ENCODE results near the gene SLCO2B1. TPM values are rescaled to one million over a fixed set of nuclear protein-coding genes. Genes with fewer than 3 reads are reported as not detected.

Gene SLCO2B1
- total and polyA plus RNA-seq, 2 experiments from 2014 or later = not detected

DNA sequence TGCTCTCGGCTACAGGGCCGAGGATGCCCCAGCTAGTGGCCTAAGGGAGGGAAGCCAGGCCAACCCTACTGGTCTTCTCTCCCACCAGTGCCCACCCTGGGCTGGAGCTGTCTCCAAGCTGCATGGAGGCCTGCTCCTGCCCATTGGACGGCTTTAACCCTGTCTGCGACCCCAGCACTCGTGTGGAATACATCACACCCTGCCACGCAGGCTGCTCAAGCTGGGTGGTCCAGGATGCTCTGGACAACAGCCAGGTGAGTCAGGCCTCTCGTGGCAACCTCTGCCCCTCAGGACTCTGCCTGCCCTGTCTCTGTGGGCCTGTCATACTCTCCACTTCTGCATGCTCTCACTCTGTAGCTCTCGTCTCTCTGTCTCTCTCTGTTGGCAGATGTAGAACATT lies 45.5 kb downstream of the SLCO2B1 start:
- no peaks in the 10 kb centered on the region for H3K9me3 Mint-ChIP-seq
- no peak overlapping the region for H3K27ac ChIP-seq (ENCODE audit: low read depth)
- no peak for TF ChIP-seq ZNF331 (CRISPR knock-in tag; IDR thresholded peaks at IDR 0.05; ENCODE audit: low read depth)
- no peak for TF ChIP-seq EZH2phosphoT487 (IDR thresholded peaks at IDR 0.05; ENCODE audit: unreplicated experiment)
- TF ChIP-seq, protein P1, sequence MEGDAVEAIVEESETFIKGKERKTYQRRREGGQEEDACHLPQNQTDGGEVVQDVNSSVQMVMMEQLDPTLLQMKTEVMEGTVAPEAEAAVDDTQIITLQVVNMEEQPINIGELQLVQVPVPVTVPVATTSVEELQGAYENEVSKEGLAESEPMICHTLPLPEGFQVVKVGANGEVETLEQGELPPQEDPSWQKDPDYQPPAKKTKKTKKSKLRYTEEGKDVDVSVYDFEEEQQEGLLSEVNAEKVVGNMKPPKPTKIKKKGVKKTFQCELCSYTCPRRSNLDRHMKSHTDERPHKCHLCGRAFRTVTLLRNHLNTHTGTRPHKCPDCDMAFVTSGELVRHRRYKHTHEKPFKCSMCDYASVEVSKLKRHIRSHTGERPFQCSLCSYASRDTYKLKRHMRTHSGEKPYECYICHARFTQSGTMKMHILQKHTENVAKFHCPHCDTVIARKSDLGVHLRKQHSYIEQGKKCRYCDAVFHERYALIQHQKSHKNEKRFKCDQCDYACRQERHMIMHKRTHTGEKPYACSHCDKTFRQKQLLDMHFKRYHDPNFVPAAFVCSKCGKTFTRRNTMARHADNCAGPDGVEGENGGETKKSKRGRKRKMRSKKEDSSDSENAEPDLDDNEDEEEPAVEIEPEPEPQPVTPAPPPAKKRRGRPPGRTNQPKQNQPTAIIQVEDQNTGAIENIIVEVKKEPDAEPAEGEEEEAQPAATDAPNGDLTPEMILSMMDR (conservative IDR thresholded peaks at IDR 0.05; ENCODE audit: low read depth in 2 of 2) = no peak
- no peak for TF ChIP-seq ZNF462 (CRISPR knock-in tag; IDR thresholded peaks at IDR 0.05)
- TF ChIP-seq POLR2AphosphoS5 (IDR thresholded peaks at IDR 0.05; ENCODE audit: low read depth) = no peak
- no peak for TF ChIP-seq CREB1 (CRISPR knock-in tag; IDR thresholded peaks at IDR 0.05; ENCODE audit: low read depth)
- TF ChIP-seq ZNF114 (CRISPR knock-in tag; IDR thresholded peaks at IDR 0.05) = no peak
- TF ChIP-seq REST (IDR thresholded peaks at IDR 0.05; ENCODE audit: unreplicated experiment) = no peak
- TF ChIP-seq EZH2 (IDR thresholded peaks at IDR 0.05; ENCODE audit: low read depth, unreplicated experiment) = no peak
- no peak for TF ChIP-seq ETS1 (IDR thresholded peaks at IDR 0.05)
- TF ChIP-seq NANOG (IDR thresholded peaks at IDR 0.05; ENCODE audit: borderline replicate concordance) = no peak
- no peak for TF ChIP-seq JUNB (IDR thresholded peaks at IDR 0.05; ENCODE audit: unreplicated experiment)
- no peak for TF ChIP-seq STAT1 (IDR thresholded peaks at IDR 0.05; ENCODE audit: unreplicated experiment)
- DNase-seq (ENCODE audit: low spot score) (no peak), ATAC-seq (no peak)
- no peaks in the 10 kb centered on the region for H3K36me3 ChIP-seq (ENCODE audit: insufficient read depth)
- no peak overlapping the region for H3K4me3 ChIP-seq
- no peak overlapping the region; the same call in 2 of the 3 replicates for H3K4me3 Mint-ChIP-seq
- no peak overlapping the region for H3K4me2 ChIP-seq
- H3F3A ChIP-seq (replicated peaks; ENCODE audit: low read depth) = no peaks in the 10 kb centered on the region
- no peaks in the 10 kb centered on the region for H4K20me1 ChIP-seq (replicated peaks; ENCODE audit: insufficient read depth)
- no peaks in the 10 kb centered on the region for H3K27me3 ChIP-seq (ENCODE audit: insufficient read depth)
- H3K27ac Mint-ChIP-seq = no peak overlapping the region
- H3K9me2 ChIP-seq (ENCODE audit: insufficient read depth) = no peaks in the 10 kb centered on the region
- peaks cover 13% of the 10 kb centered on the region for H3K4me1 Mint-ChIP-seq
- H3K27me3 Mint-ChIP-seq (ENCODE audit: insufficient read depth, low read depth, poor library complexity) = peaks cover 11% of the 10 kb centered on the region
- no peaks in the 10 kb centered on the region for H3K79me2 ChIP-seq (replicated peaks; ENCODE audit: insufficient read depth)
- H2AFZ ChIP-seq = no peak overlapping the region
- H3K4me1 ChIP-seq (ENCODE audit: insufficient read depth) = peaks cover 6% of the 10 kb centered on the region
- H3K36me3 Mint-ChIP-seq (ENCODE audit: low read depth) = no peaks in the 10 kb centered on the region
